Cardiac muscle cell (in vitro differentiated cells and primary cell): ENCODE measurements around the gene ACTR10. TPM values are rescaled to one million over a fixed set of nuclear protein-coding genes. Genes with fewer than 3 reads are reported as not detected.
A peak's percentile ranks its signal among the peaks of the same experiment; 100 is the strongest.

Experiments used
- DNase-seq, 2 donors: peaks; one replicate each; pipeline versions ENCODE4 v3.0.0 to v3.0.0-alpha.2; 2010 to 2017; ENCODE audit warnings: low read depth in 1 of 2, low spot score in 1 of 2
- H3K27ac ChIP-seq: fragments of 200-600 bp; sonication (generic); 2 replicates; pipeline ENCODE4 v1.5.1; 2016
- H3K27me3 ChIP-seq: fragments of 200-600 bp; sonication (generic); 2 replicates; pipeline ENCODE4 v1.6.0; 2016; ENCODE audit warnings: control low read depth
- H3K36me3 ChIP-seq: fragments of 200-600 bp; sonication (generic); 2 replicates; pipeline ENCODE4 v1.5.1; 2016; ENCODE audit warnings: control low read depth
- H3K4me1 ChIP-seq: fragments of 200-600 bp; sonication (generic); 2 replicates; pipeline ENCODE4 v1.8.1; 2017; ENCODE audit warnings: low read depth, mild to moderate bottlenecking, mixed run types
- H3K4me3 ChIP-seq: fragments of 200-600 bp; sonication (generic); 2 replicates; pipeline ENCODE4 v1.5.1; 2016; ENCODE audit warnings: mild to moderate bottlenecking
- H3K9me3 ChIP-seq: fragments of 200-600 bp; sonication (generic); 2 replicates; pipeline ENCODE4 v1.5.1; 2017; ENCODE audit warnings: low read depth, mild to moderate bottlenecking, control low read depth
- polyA plus RNA-seq: library from polyadenylated mRNA; unstranded; fragments of >200 nt; fragmentation: Nextera tagmentation; extraction: Ambion mirVana; gene quantifications from 2 replicates; pipeline ENCODE4 v1.2.1, GENCODE V29; 2016
- total RNA-seq: library from RNA; depleted of rRNA; stranded (reverse); fragments of >200 nt; gene quantifications from 2 replicates; pipeline ENCODE4 v1.2.3, GENCODE V29; 2016
- TF ChIP-seq, protein P1 (sequence below): IDR thresholded peaks from 2 replicates; pipeline ENCODE4 v1.5.1; 2012; ENCODE audit warnings: low read depth, mild to moderate bottlenecking, low read length

Gene ACTR10
- total and polyA plus RNA-seq, 2 experiments from 2014 or later: 90.8 to 244 TPM

DNA sequence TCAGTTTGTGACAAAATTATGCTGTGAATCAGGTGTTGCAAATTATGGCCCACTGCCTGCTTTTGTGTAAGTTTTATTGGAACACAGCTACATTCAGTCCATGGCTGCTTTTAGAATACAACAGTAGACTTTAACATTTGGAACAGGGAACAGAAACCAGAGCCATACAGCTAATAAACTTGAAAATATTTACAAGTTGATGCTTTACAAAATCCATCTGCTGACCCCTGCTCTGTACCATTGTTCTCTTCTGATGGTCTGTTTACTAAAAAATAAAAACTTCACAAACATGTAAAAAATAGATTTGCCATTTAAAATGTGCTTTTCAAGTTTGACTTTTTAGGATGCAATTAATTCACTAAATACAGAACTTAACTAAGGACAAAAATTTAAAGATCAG, 65.5 kb downstream of the ACTR10 start:
- TF ChIP-seq, protein P1, sequence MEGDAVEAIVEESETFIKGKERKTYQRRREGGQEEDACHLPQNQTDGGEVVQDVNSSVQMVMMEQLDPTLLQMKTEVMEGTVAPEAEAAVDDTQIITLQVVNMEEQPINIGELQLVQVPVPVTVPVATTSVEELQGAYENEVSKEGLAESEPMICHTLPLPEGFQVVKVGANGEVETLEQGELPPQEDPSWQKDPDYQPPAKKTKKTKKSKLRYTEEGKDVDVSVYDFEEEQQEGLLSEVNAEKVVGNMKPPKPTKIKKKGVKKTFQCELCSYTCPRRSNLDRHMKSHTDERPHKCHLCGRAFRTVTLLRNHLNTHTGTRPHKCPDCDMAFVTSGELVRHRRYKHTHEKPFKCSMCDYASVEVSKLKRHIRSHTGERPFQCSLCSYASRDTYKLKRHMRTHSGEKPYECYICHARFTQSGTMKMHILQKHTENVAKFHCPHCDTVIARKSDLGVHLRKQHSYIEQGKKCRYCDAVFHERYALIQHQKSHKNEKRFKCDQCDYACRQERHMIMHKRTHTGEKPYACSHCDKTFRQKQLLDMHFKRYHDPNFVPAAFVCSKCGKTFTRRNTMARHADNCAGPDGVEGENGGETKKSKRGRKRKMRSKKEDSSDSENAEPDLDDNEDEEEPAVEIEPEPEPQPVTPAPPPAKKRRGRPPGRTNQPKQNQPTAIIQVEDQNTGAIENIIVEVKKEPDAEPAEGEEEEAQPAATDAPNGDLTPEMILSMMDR: no peak
- H3K4me3 ChIP-seq: no peak overlapping the region
- peak overlapping the region; percentile 29 for H3K27ac ChIP-seq
- peaks cover 71% of the 10 kb centered on the region for H3K36me3 ChIP-seq
- H3K4me1 ChIP-seq: no peaks in the 10 kb centered on the region
- no peaks in the 10 kb centered on the region for H3K27me3 ChIP-seq
- DNase-seq: no peak
- no peaks in the 10 kb centered on the region for H3K9me3 ChIP-seq

DNA sequence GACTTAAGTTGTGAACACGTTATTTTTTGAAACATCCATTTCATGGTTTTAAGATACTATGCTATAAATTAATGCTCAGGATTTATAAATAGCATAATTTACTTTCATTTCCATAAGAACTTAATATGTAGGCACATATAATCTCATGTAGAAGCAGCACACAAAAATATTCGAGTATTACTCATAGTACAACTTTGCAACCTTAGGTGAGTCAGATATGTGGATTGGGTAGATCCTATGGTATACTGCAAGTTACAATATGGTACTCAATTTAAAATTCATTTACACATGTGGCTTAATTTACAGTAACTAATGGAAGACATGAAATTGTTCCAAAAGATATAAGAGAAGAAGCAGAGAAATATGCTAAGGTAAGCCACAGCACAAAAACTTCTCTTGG, 70.7 kb downstream of the ACTR10 start:
- Histone ChIP-seq H3K4me1 (no peaks in the 10 kb centered on the region), H3K27ac (no peak overlapping the region), H3K4me3 (no peak overlapping the region), H3K9me3 (no peaks in the 10 kb centered on the region), H3K36me3 (peaks cover 63% of the 10 kb centered on the region), H3K27me3 (no peaks in the 10 kb centered on the region)
- TF ChIP-seq, protein P1: no peak
- DNase-seq: no peak

DNA sequence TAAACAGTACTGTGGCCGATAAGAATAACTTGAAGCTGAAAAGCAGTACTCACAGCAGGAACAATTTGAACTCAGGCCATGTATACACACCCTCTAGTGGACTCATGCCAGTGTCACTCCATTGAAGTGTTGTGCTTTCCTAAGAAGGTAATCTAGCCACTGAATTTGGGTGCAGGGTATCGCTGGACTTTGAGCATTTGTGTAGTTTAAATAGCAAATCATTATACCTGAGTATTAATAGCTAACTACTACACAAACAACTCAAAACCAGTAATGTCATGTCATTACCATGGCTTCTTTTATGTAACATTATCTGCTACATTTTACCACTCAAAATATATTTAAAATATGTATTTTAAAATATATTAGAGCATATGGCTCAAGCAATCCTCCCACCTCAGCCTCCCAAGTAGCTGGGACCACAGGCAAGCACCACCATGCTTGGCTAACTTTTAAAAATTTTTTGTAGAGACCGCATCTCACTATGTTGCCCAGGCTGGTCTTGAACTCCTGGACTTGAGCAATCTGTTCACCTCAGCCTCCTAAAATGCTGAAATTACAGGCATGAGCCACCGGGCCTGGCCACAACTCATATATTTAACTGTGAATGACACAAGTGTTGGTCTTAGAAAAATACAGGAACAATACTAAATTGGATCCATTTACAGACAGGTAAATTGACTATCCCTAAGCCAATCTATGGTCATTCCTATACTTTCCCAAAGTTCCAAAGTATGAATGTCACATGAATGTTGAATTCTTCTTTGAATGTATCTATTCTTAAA, 72.8 kb downstream of the ACTR10 start:
- H3K27me3 ChIP-seq: no peaks in the 10 kb centered on the region
- peak overlapping the region; percentile 62 for H3K27ac ChIP-seq
- peaks cover 43% of the 10 kb centered on the region for H3K36me3 ChIP-seq
- H3K4me1 ChIP-seq: no peaks in the 10 kb centered on the region
- DNase-seq: peak in 1 of 2 donors; percentile 44
- H3K4me3 ChIP-seq: no peak overlapping the region
- H3K9me3 ChIP-seq: no peaks in the 10 kb centered on the region
- TF ChIP-seq, protein P1: no peak

DNA sequence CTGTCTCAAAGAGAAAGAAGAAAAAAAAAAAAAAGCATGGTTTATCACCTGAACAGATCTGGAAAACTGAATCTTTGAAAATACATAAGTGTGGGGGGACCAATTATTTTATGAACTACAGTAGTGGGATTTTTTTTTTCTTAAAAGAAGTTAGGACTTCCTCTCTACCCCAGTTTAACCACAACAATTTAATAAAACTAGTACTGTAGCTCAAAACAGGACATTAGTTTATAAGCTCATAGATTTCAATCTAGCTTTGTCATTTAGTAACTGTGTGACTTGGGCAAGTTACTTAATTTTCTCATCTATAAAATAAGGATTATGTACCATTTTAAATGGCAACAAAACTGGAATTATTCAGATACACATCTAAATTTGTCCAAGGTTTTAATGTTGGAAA, 74.9 kb downstream of the ACTR10 start:
- Histone ChIP-seq H3K4me3 (no peak overlapping the region), H3K27me3 (no peaks in the 10 kb centered on the region), H3K36me3 (peaks cover 34% of the 10 kb centered on the region), H3K27ac (peak overlapping the region; percentile 26), H3K4me1 (no peaks in the 10 kb centered on the region), H3K9me3 (no peaks in the 10 kb centered on the region)
- TF ChIP-seq, protein P1: no peak
- DNase-seq: no peak

DNA sequence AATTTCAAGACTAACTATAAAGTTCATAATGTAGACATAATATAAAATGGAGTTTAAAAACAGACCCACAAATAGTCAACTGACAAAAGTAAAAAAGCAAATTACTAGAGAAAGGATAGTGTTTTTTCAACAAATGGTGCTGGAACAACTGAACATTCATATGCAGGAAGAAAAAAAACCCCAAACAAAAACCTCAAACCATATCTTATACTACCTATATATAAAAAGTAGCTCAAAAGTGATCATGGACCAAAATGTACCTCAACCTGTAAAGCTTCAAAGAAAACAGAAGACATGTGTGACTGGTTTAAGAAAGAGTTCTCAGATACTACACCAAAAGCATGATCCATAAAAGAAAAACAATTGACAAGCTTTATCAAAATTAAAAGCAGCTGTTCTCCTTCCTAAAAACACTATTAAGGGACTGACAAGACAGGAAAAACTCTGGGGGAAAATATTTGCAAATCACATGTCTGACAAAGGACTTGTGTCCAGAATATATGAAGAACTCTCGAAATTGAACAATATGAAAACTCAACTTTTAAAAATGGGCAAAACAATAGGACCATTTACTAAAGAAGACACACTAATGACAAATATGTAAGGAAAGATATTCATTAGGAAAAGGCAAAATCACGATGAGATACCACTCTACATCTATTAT, 75.7 kb downstream of the ACTR10 start:
- peaks cover 30% of the 10 kb centered on the region for H3K36me3 ChIP-seq
- TF ChIP-seq, protein P1: no peak
- H3K9me3 ChIP-seq: no peaks in the 10 kb centered on the region
- DNase-seq: no peak
- no peaks in the 10 kb centered on the region for H3K4me1 ChIP-seq
- no peaks in the 10 kb centered on the region for H3K27me3 ChIP-seq
- no peak overlapping the region for H3K4me3 ChIP-seq
- H3K27ac ChIP-seq: no peak overlapping the region
